SHP77 (cell line): ENCODE results near the gene PNMA5.
"Not testable (repeated sequence)": the region's sequence is repeated elsewhere in the genome, so short reads cannot be mapped to it uniquely, and the experiment has no call there.

Experiments used
- DNase-seq, 2 experiments: peaks; one replicate each; lab custom pipeline; 2025; lab: John Stamatoyannopoulos, UW

Gene PNMA5

DNA sequence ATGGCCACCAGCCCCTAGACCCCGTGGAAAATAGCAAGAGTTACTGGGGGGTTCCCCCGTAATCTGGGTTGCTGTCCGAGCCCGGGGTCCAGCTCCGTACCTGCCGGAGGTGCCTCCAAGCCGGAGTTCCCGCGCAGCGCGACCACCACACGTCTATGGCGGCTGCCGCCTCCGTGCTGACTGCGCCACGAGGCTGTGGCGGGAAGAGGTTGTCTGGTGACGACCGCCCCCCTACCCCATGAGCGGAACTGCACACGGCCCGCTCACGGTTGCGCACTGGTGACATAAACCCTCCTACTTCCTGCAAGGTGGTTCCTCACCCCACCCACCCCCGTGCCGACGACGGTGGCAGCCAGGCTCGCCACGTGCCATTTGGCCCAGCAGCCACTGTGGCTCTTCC, at the start of gene PNMA5:
PNMA5 (minus strand) TSS at position 184 of the 400 bp plus-strand sequence. CDS start 2,518 bp downstream, outside the sequence.
- DNase-seq = no peak

DNA sequence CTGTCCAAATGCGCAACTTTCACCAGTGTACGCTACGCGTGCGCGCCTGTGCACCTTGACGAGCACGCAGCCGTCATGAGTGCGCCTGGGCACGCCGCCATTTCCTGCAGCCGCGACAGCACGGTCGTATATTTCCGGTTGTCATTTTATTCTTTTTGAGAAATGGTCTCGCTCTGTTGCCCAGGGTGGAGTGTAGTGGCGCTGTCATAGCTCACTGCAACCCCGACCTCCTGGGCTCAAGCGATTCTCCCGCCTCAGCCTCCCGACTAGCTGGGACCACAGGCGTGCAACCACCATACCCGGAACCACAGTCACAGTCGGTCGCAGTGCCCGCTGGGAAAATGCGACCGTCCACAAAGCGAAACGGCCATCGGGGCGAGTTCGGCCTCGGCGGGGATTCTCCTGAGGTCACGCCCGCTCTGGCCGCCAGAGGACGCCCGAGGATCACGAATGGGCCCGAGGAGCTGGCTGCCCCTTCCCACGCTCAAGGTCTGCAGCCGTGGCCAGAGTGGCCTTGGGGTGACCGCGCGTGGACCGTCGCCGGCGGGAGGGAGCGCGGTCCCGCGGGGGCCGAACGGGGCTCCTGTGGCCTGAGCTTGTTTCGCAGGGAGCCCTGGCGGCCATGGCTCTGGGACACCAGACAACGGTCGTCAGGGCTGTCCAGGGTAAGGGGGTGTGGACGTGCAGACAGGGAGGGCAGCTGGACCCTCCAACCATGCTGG, 38.6 kb upstream of the PNMA5 start:
- peak; percentile 4 for DNase-seq

DNA sequence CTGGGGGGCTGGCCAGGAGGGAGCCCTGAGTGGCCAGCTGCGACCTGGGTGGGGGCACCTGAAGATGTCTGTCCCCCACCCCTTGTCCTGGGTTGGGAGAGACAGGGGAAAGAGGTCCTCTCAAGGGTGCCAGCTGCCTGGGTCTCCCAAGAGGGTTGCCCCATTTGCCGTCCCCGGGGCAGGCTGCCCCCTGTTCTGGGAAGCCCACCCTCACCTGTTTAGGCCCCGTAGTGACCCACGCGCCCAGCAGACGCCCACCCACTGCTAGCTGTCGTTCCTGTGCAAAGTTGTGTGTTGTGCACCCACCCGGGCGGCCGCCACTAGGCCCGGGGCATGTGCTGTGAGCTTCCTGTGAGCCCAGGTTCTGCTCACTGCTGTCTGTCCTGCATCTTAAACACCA, 36.9 kb upstream of the PNMA5 start:
- no peak for DNase-seq

DNA sequence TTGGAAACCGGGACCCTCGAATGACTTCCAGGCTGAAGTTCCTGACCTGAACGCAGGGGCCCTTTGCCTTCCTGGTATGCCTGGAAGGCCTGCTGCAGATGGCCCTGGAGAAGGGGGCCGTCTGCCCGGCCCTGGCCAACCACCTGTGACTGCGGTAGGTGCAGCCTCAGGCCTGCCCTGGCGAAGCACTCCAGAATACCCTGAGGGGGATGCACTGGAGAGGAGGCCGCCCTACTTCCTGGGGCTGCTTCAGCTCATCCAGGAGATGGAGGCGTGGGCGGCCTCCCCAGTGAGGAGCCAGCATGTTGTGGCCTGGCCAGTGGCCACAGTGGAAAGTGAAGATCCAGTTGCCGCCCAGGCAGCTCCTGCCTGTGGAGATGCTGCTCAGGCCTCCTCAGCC, 36.0 kb upstream of the PNMA5 start:
- DNase-seq = no peak

DNA sequence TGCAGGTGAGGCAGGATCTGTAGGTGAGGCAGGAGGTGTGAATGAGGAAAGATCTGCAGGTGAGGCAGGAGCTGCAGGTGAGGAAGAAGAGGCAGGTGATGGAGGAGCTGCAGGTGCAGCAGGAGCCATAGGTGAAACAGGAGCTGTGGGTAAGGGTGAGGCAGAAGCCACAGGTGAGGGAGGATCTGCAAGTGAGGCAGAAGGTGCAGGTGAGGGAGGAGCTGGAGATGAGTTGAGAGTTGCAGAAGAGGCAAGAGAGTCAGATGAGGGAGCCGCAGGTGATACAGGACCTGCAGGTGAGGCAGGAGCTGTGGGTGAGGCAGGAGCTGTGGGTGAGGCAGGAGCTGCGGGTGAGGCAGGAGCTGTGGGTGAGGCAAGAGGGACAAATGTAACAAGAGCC, 35.2 kb upstream of the PNMA5 start:
- no peak for DNase-seq

DNA sequence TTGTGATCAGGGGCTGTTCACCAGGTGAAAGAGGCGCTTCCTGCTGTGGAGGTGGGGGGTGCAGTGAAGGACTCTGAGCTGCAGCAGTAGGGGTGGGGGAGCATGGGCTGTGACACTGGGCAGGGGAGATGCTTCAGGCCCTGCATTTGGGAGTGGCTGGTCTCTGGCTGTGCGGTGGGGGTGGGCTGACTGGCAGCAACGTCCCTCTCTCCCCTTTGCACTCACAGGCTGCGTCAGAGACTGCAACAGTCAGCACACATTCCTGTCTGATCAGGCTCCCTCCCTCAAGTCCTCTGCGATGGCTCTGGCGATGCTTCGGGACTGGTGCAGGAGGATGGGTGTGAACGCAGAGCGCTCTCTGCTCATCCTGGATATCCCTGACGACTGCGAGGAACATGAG, 34.6 kb upstream of the PNMA5 start:
- not testable (repeated sequence) for DNase-seq

DNA sequence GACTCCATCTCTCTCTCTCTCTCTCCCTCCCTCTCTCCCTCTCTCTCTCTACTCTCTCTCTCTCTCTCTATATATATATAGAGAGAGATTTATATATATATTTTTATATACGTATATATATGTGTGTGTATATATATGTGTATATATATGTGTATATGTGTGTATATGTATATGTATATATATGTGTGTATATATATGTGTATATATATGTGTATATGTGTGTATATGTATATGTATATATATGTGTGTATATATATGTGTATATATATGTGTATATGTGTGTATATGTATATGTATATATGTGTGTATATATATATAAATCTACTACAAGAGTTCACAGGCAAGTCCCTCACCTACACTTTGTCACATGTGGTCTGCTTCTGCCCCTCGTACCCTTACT, 32.6 kb upstream of the PNMA5 start:
- DNase-seq = not testable (repeated sequence)

DNA sequence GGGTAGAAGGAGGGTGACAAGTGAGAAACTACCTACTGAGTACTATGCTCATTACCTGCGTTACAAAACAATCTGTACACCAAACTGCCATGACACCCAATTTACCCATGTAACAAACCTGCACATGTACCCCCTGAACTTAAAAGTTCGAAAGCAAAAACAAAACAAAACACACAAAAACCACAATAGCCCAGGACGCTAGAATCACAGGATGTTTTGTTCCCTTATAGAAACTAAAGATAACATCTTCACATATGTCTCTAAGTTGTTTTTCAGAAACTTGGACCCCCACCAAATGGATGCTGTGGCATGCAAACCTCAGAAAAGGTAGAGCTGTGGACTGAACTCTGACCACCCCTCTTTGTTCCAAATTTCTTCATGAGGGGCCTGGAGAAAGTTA, 25.2 kb upstream of the PNMA5 start:
- DNase-seq = no peak

DNA sequence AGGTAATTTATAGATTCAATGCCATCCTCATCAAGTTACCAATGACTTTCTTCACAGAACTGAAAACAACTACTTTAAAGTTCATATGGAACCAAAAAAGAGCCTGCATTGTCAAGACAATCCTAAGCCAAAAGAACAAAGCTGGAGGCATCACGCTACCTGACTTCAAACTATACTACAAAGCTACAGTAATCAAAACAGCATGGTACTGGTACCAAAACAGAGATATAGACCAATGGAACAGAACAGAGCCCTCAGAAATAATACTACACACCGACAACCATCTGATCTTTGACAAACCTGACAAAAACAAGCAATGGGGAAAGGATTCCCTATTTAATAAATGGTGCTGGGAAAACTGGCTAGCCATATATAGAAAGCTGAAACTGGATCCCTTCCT, 23.3 kb upstream of the PNMA5 start:
- not testable (repeated sequence) for DNase-seq

DNA sequence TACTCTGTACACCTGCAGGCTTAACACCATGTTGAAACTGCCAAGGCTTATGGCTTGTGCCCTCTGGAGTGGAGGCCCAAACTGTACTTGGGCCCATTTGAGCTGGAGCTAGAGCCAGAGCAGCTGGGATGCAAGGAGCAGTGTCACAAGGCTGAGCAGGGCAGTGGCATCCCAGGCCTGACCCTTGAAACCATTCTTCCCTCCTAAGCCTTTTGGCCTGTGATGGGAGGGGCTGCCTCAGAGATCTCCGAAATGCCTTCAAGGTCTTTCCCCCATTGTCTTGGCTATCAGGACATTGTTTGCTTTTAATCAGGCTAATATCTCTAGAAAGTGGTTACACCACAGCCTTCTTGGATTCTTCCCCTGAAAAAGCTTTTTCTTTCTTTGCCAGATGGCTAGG, 10.9 kb upstream of the PNMA5 start:
- no peak for DNase-seq

DNA sequence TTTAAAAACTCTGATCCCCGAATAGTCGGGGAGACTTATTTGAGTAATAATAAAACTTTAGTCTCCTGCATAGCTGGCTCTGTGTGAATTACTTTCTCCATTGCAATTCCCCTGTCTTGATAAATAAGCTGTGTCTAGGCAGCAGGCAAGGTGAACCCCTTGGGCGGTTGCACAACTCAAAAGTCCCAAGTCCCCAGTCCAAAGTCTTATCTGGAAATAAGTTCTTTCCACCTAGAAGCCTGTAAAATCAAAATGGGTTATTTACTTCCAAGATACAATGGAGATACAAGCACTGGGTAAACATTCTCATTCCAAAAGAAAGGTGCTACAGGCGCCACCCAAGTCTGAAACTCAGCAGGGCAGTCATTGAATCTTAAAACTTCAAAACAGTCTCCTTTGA, 10.1 kb upstream of the PNMA5 start:
- DNase-seq = no peak

DNA sequence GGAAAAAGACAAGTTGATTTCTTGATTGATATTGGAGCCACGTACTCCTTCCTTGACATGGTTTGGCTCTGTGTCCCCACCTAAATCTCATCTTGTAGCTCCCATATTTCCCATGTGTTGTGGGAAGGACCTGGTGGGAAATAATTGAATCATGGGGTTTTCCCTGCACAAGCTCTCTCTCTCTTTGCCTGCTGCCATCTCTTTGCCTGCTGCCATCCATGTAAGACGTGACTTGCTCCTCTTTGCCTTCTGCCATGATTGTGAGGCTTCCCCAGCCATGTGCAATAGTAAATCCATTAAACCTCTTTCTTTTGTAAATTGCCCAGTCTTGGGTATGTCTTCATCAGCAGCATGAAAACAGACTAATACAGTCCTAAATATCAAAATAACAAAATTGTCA, 8.3 kb upstream of the PNMA5 start:
- not testable (repeated sequence) for DNase-seq

DNA sequence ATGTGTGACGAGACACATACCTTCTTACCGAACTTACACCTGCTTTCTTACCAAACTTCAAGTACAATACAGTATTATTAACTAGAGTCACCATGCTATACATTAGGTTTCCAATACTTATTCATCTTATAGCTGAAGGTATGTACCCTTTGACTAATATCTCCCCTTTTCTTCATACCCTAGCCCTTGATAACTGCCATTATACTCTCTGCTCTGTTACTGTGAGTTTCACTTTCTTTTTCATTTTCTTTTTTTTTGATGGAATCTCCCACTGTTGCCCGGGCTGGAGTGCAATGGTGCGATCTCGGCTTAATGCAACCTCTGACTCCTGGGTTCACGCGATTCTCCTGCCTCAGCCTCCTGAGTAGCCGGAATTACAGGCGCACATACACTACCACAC, 3.4 kb upstream of the PNMA5 start:
- DNase-seq = no peak

DNA sequence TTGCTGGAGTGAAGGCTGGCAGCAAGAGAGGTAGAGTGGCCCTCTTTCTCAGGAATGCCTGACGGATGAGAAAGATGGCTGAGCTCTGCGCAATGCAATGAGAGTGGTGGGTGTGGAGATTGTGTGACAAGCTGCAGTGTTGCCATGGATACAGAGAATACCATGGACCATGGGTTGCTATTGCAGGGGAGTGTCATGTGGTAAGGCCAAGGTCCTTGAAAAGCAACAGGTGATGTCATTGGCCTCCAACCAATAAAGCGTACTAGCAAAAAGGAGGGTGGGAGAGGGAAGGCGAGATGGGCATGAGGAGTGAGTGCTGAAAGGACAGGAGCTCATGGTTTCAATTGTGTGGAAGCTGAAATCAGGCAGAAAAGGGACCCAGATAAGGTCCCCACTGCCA, 1.8 kb downstream of the PNMA5 start:
- no peak for DNase-seq

DNA sequence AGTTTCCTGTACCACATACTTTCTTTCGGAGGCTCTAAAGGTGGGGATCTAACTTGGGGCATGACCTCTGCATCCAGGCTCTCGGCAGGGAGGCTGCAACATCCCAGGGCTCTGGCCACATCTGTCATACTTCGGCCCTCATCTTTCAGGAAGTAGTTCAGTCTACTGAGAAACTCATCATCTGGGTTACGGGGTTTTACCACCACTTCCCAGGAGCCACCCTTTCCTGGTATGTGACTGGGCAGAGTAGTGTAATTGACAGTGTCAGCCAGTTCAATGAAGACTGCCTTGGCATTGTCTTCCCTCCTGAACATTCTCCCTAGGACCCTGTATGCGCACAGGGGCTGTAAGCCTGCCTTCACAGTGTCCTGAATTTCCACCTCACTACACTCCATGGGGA, 2.8 kb downstream of the PNMA5 start:
- no peak for DNase-seq

DNA sequence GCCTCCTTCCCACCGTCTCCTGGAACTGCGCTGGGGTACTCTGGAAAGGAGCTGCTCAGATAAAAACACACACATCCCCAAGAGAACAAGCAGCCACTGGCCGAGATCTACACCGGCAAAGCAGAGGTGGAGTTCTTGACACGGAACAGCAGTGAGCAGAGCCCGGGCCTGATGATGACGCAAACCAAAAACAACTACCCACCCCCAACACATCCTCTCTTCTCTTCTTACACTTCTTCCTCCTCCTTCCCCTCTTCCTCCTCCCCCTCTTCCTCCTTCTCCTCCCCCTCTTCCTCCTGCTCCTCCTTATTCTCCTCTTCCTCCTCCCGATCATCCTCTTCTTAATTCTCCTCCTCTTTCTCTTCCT, 4.6 kb downstream of the PNMA5 start:
- no peak for DNase-seq

DNA sequence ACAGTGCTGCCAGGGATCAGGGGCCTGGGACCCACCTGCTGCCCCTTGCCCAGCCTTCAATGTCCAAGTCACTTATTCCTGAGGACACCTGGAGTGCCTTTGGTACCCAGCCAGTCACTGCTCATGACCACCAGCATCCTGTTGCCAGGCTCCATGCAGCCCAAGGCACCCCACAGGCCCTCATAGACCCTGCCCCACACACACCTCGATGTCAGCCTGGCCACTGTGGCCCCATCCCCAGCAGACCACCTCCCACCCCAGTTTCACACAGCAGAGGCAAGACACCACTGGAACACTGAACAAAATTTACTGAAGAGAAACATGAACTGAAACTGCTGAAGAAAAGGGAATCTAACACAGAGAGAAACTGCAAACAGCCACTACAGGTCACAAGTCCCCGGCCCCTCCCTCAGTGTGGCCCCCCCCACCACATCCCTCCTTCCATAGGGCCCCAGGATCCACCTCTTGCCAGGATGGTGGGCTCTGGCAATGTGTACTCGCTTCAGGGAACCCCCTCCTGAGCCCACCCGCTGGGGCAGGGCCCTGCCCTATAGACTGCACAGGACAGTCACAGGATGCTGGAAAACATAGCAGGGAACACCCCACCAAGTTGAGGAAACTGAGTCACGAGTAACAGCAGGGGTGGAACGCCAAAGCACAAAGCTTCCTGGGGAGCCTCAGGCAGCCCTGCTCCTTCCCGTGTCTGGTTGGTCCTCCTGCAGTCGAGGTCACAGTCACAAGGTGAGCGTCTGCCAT, 5.2 kb downstream of the PNMA5 start:
- DNase-seq = no peak

DNA sequence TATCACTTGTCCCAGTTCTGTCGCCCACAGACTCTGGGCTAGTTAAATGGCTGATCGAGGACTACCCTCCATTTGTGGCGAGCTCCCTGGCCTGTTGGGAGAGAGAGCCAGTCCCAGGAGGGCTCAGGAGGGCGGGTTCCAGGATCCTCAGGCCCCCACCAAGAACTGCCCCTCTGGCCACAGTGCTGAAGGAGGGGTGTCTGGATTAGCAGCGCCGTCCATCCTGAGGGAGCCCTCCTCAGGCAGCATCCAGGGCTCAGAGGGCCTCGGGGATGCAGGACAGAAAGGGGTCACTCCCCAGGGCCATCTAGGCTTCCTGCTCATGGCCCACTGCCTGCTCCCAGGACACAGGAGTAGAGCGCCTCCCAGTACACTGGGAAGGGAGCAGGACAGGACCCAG, 6.1 kb downstream of the PNMA5 start:
- DNase-seq = no peak

DNA sequence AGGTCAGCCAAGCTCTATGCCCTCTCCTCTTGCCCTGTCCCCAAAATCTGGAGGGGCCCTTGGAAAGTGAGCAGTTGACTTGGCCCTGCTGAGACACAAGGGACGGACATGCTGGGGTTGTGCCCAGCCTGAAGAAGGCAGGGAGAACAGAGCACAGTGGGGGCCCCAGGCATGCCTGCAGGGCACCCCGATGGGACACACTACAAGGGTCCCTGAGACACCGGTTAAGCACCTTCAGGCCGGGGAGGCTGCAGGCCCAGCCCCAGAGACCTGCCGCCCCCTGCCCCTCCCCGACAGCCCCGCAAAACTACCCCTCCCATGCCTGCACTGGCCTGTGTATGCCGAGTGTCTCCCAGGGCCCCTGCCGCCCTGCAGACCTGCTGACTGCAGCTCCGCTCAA, 6.8 kb downstream of the PNMA5 start:
- not testable (repeated sequence) for DNase-seq

DNA sequence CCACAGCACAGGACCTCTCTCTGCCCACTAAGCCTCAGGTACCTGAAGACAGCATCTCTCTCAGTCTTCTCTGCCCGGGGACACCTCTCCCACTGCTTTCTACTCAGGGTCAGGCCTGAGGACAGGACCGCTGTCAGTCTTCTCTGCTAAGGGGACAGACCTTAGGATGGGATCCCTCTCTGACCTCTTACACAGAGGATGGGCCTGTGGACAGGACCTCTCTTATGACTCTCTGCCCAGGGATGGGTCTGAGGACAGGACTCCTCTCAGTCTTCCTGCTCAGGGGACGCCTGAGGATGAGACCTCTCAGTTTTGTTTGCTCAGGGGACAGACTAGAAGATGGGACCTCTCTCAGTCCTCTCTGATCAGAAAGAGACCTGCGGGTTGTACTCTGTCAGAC, 8.5 kb downstream of the PNMA5 start:
- DNase-seq = not testable (repeated sequence)

DNA sequence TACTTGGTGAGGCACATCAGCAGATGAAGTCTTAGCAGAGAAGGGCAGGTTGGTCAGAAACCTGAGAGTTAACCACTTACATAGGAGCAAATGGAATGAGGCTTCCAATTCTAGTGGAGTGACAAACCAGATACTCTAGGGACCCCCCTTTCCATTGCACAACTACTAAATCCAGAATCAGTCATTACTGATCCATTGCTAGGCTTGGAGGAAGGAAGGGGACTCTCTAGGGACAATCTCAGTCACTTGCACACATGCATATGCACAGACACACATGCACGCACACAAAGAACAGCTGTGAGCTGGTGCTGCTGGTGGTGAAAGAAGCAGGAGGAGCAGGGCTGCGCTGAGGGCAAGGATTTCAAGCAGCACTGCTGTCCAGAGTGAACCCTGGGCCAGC, 25.7 kb downstream of the PNMA5 start:
- DNase-seq = no peak

DNA sequence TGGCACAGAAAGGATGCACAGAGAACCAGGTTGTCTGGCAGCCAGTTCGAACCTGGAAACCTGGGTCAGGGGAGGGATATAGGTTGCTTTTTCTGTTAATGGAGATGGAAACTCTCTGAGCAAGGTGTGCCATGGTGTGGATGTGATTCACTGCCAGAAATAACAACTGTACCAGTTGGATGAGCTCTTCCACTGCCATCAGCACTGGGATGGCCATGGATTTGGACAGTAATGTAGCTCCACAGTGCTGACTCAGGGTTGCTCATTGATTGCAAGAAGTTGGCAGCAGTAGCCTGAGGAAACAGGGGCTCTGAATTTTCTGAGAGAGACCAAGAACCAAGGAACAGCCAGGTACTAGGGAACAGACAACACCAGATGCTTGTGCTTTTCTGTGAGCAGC, 33.8 kb downstream of the PNMA5 start:
- no peak for DNase-seq

DNA sequence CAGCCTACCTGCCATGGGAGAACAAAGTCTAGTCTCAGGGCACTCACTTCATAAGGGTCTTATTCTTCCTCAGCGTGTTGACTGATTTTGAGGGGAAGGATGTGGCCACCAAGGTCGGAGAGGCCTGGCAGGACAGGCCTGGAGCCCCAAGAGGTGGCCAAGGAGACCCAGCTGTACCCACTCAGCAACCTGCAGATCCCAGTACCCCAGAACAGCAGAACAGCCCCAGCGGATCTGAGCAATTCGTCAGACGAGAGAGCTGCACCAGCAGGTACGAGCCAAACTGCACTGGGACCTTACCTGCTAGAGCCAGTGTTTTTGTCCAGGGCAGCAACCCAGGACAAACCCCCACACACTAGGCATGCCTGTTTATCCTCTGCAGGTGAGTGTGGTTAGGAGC, 34.3 kb downstream of the PNMA5 start:
- DNase-seq = no peak
